H9 (cell line): Measurements from ENCODE around the gene LRMDA. TPM values are rescaled to one million over a fixed set of nuclear protein-coding genes. Genes with fewer than 3 reads are reported as not detected.

Experiments used
- DNase-seq: peaks from one replicate; pipeline ENCODE4 v3.0.0-alpha.2; 2017
- H2AFZ ChIP-seq: one replicate; pipeline ENCODE4 v1.6.1; 2013; ENCODE audit warnings: mild to moderate bottlenecking, low read length, control low read depth, moderate library complexity
- H2AK5ac ChIP-seq: 2 replicates; pipeline ENCODE4 v1.6.1; 2013; ENCODE audit warnings: low read length, control low read depth, mixed read lengths; ENCODE audit not compliant: insufficient read length
- H2BK120ac ChIP-seq: one replicate; pipeline ENCODE4 v1.6.1; 2013; ENCODE audit warnings: low read depth, mild to moderate bottlenecking, low read length, control low read depth, inconsistent platforms; ENCODE audit not compliant: poor library complexity, severe bottlenecking
- H2BK12ac ChIP-seq: 2 replicates; pipeline ENCODE4 v1.6.1; 2013; ENCODE audit warnings: low read length, control low read depth, mixed read lengths, low read depth; ENCODE audit not compliant: insufficient read length
- H2BK15ac ChIP-seq: 2 replicates; pipeline ENCODE4 v1.6.1; 2013; ENCODE audit warnings: low read depth, low read length, control low read depth
- H2BK20ac ChIP-seq: one replicate; pipeline ENCODE4 v1.6.1; 2013; ENCODE audit warnings: low read depth, mild to moderate bottlenecking, low read length, control low read depth, inconsistent platforms; ENCODE audit not compliant: poor library complexity, severe bottlenecking
- H2BK5ac ChIP-seq: 2 replicates; pipeline ENCODE4 v1.6.1; 2013; ENCODE audit warnings: low read length, control low read depth, mixed read lengths; ENCODE audit not compliant: insufficient read length
- H3K14ac ChIP-seq: 2 replicates; pipeline ENCODE4 v1.6.1; 2013; ENCODE audit warnings: low read length, control low read depth; ENCODE audit not compliant: insufficient read depth
- H3K18ac ChIP-seq: 2 replicates; pipeline ENCODE4 v1.6.1; 2013; ENCODE audit warnings: low read depth, mild to moderate bottlenecking, mixed read lengths, low read length, control low read depth; ENCODE audit not compliant: insufficient read length
- H3K23ac ChIP-seq: 2 replicates; pipeline ENCODE4 v1.6.1; 2013; ENCODE audit warnings: low read length, control low read depth, mixed read lengths, low read depth; ENCODE audit not compliant: insufficient read length
- H3K23me2 ChIP-seq: 2 replicates; pipeline ENCODE4 v1.6.1; 2013; ENCODE audit warnings: low read depth, mild to moderate bottlenecking, mixed read lengths, low read length, control low read depth; ENCODE audit not compliant: insufficient read length, poor library complexity, severe bottlenecking
- H3K27ac ChIP-seq: 2 replicates; pipeline ENCODE4 v1.5.1; 2013; ENCODE audit warnings: low read length, control low read depth, mixed read lengths, low read depth; ENCODE audit not compliant: insufficient read length
- H3K27me3 ChIP-seq: 2 replicates; pipeline ENCODE4 v1.6.1; 2013; ENCODE audit warnings: low read length, control low read depth, inconsistent platforms; ENCODE audit not compliant: insufficient read depth
- H3K4ac ChIP-seq: 2 replicates; pipeline ENCODE4 v1.6.1; 2013; ENCODE audit warnings: low read depth, mild to moderate bottlenecking, control low read depth, inconsistent platforms, low read length, moderate library complexity
- H3K4me1 ChIP-seq: 2 replicates; pipeline ENCODE4 v1.6.1; 2013; ENCODE audit warnings: low read length, control low read depth, inconsistent platforms; ENCODE audit not compliant: insufficient read depth
- H3K4me2 ChIP-seq: 2 replicates; pipeline ENCODE4 v1.6.1; 2013; ENCODE audit warnings: low read length, control low read depth, mixed read lengths; ENCODE audit not compliant: insufficient read length, insufficient read depth
- H3K56ac ChIP-seq: 2 replicates; pipeline ENCODE4 v1.6.1; 2013; ENCODE audit warnings: low read depth, mild to moderate bottlenecking, mixed read lengths, low read length, control low read depth; ENCODE audit not compliant: insufficient read length
- H3K79me1 ChIP-seq: 2 replicates; pipeline ENCODE4 v1.6.1; 2013; ENCODE audit warnings: low read depth, mild to moderate bottlenecking, moderate library complexity, low read length, control low read depth, inconsistent platforms; ENCODE audit not compliant: insufficient read depth, poor library complexity, severe bottlenecking
- H3K79me2 ChIP-seq: 2 replicates; pipeline ENCODE4 v1.6.1; 2013; ENCODE audit warnings: low read length, control low read depth, inconsistent platforms; ENCODE audit not compliant: insufficient read depth
- H3K9ac ChIP-seq: 2 replicates; pipeline ENCODE4 v1.6.1; 2013; ENCODE audit warnings: low read length, control low read depth, mixed read lengths; ENCODE audit not compliant: insufficient read length; ENCODE audit errors: extremely low read depth
- H3K9me3 ChIP-seq: one replicate; pipeline ENCODE4 v1.6.1; 2013; ENCODE audit warnings: low read depth, low read length, inconsistent platforms; ENCODE audit not compliant: control insufficient read depth
- H3T11ph ChIP-seq: one replicate; pipeline ENCODE4 v1.6.1; 2013; ENCODE audit warnings: mild to moderate bottlenecking, low read length, control low read depth, inconsistent platforms
- H4K20me1 ChIP-seq: one replicate; pipeline ENCODE4 v1.6.1; 2013; ENCODE audit not compliant: control insufficient read depth, insufficient read length, insufficient read depth
- H4K5ac ChIP-seq: 2 replicates; pipeline ENCODE4 v1.6.1; 2013; ENCODE audit warnings: low read depth, mild to moderate bottlenecking, mixed read lengths, low read length, control low read depth; ENCODE audit not compliant: insufficient read length
- H4K8ac ChIP-seq: replicated peaks from 2 replicates; pipeline ENCODE4 v1.6.1; 2013; ENCODE audit warnings: low read length, control low read depth, mixed read lengths, low read depth; ENCODE audit not compliant: insufficient read length
- H4K91ac ChIP-seq: 2 replicates; pipeline ENCODE4 v1.6.1; 2013; ENCODE audit warnings: low read depth, mild to moderate bottlenecking, moderate library complexity, mixed read lengths, low read length, control low read depth; ENCODE audit not compliant: insufficient read length
- H3K27ac Mint-ChIP-seq, 3 experiments: 2 replicates in 2 of 3; 3 replicates in 1 of 3; pipeline ENCODE4 v1.8.0; 2020 to 2021; ENCODE audit warnings: mixed read lengths in 3 of 3, mild to moderate bottlenecking in 1 of 3, moderate library complexity in 1 of 3
- H3K27me3 Mint-ChIP-seq: 2 replicates; pipeline ENCODE4 v1.8.0; 2021; ENCODE audit warnings: low read depth, mild to moderate bottlenecking, moderate library complexity, mixed read lengths
- H3K36me3 Mint-ChIP-seq, 3 experiments: 2 replicates in 2 of 3; 3 replicates in 1 of 3; pipeline ENCODE4 v1.8.0; 2020 to 2021; ENCODE audit warnings: low read depth in 3 of 3, mixed read lengths in 3 of 3; ENCODE audit not compliant: insufficient read depth in 1 of 3
- H3K4me1 Mint-ChIP-seq, 2 experiments: 2 replicates each; pipeline ENCODE4 v1.8.0; 2020; ENCODE audit warnings: mixed read lengths in 2 of 2
- H3K4me3 Mint-ChIP-seq, 2 experiments: 2 replicates in 1 of 2; 3 replicates in 1 of 2; pipeline ENCODE4 v1.8.0; 2020 to 2021; ENCODE audit warnings: mild to moderate bottlenecking in 2 of 2, mixed read lengths in 2 of 2, moderate library complexity in 1 of 2
- H3K9me3 Mint-ChIP-seq, 2 experiments: 2 replicates in 1 of 2; 3 replicates in 1 of 2; pipeline ENCODE4 v1.8.0; 2020; ENCODE audit warnings: mild to moderate bottlenecking in 2 of 2, mixed read lengths in 2 of 2, moderate library complexity in 1 of 2
- WGBS: extraction: QIAGEN DNeasy Blood & Tissue Kit; methylation state at CpG from one replicate; pipeline ENCODE4 v1.1.7; 2013; ENCODE audit warnings: missing lambda C conversion rate, low lambda C conversion rate, mixed read lengths; ENCODE audit not compliant: insufficient read length; ENCODE audit errors: extremely low coverage; 5-methylcytosine and 5-hydroxymethylcytosine counted together
- total RNA-seq: library from RNA; stranded (reverse); gene quantifications from 2 replicates; pipeline ENCODE4 v1.2.1, GENCODE V29; 2021
- TF ChIP-seq, protein P1 (sequence below): fragments of 200-600 bp; sonication (generic); conservative IDR thresholded peaks from 3 replicates; pipeline ENCODE4 v1.8.0; 2021; ENCODE audit warnings: antibody characterized with exemption, mild to moderate bottlenecking

Gene LRMDA
- total RNA-seq, 1 experiment from 2014 or later = 1.8 TPM

DNA sequence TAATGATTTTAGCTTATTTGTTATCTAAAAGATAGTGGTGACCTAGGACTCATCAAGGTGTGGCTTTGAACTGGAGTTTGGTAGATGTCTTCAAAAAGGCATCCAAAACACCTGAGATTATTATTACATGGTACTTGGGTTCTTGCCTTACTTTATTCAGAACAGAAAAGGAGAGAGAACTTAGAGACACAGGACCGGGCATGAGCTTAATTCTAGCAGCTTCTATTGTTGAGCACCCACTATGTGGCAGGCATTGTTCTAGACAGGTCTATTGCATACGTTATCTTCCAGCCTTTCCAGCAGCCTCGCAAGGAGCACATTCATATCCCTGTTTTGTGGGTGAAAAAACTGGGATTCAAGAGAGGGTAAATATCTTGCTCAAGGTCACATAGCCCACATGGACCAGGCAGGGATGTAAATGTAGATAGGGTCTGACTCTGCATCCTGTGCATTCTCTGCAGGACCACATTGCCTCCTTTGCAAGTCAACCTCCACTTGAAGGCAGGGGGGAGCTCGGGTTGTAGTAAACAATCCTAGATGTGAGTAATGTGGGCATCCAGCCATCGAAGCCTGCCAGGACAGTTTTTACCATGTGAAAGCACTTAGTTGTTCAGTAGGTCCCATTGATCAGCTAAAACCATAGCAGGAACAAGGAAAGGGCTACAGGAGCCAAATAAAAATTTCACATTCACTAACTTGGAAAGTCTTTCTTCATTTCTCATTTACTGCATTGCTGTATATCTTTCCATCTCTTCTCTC lies 551.4 kb downstream of the LRMDA start:
- H3K9ac ChIP-seq = no peak overlapping the region
- H3K18ac ChIP-seq = no peak overlapping the region
- Mint-ChIP-seq H3K4me1 (peaks cover 16% of the 10 kb centered on the region in 2 experiments), H3K27me3 (no peaks in the 10 kb centered on the region; the same call in 1 of the 2 replicates), H3K27ac (no peak overlapping the region), H3K36me3 (peaks cover 0 to 2% (median 0%) of the 10 kb centered on the region in 3 experiments; a peak in 2 of 7 replicates), H3K9me3 (no peaks in the 10 kb centered on the region), H3K4me3 (no peak overlapping the region)
- peaks cover 3% of the 10 kb centered on the region; the same call in 1 of the 2 replicates for H3K4me1 ChIP-seq
- no peak overlapping the region for H3K4me2 ChIP-seq
- no peak overlapping the region for H2BK120ac ChIP-seq
- H3K23me2 ChIP-seq = no peaks in the 10 kb centered on the region
- no peak overlapping the region for H2BK20ac ChIP-seq
- WGBS = no CpG with 5 or more reads among the region's 5 CpGs
- no peak overlapping the region for H2AK5ac ChIP-seq
- no peaks in the 10 kb centered on the region for H3K79me2 ChIP-seq
- H2BK5ac ChIP-seq = no peak overlapping the region
- no peak overlapping the region for H3K27ac ChIP-seq
- no peak for DNase-seq
- no peak overlapping the region for H4K8ac ChIP-seq
- H3K79me1 ChIP-seq = no peaks in the 10 kb centered on the region
- H3K4ac ChIP-seq = no peak overlapping the region
- no peak overlapping the region for H3K56ac ChIP-seq
- H3K9me3 ChIP-seq = no peaks in the 10 kb centered on the region
- no peaks in the 10 kb centered on the region for H4K20me1 ChIP-seq
- no peak overlapping the region for H2AFZ ChIP-seq
- H4K91ac ChIP-seq = no peak overlapping the region
- no peak overlapping the region for H2BK15ac ChIP-seq
- TF ChIP-seq, protein P1, sequence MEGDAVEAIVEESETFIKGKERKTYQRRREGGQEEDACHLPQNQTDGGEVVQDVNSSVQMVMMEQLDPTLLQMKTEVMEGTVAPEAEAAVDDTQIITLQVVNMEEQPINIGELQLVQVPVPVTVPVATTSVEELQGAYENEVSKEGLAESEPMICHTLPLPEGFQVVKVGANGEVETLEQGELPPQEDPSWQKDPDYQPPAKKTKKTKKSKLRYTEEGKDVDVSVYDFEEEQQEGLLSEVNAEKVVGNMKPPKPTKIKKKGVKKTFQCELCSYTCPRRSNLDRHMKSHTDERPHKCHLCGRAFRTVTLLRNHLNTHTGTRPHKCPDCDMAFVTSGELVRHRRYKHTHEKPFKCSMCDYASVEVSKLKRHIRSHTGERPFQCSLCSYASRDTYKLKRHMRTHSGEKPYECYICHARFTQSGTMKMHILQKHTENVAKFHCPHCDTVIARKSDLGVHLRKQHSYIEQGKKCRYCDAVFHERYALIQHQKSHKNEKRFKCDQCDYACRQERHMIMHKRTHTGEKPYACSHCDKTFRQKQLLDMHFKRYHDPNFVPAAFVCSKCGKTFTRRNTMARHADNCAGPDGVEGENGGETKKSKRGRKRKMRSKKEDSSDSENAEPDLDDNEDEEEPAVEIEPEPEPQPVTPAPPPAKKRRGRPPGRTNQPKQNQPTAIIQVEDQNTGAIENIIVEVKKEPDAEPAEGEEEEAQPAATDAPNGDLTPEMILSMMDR = no peak
- no peak overlapping the region for H3K23ac ChIP-seq
- no peak overlapping the region for H3K14ac ChIP-seq
- H4K5ac ChIP-seq = no peak overlapping the region
- no peaks in the 10 kb centered on the region for H3K27me3 ChIP-seq
- H3T11ph ChIP-seq = no peak overlapping the region
- H2BK12ac ChIP-seq = no peak overlapping the region
